NCI-H1105 (cell line): Measurements from ENCODE around the gene UBE2K.
"Not testable (repeated sequence)": the region's sequence is repeated elsewhere in the genome, so short reads cannot be mapped to it uniquely, and the experiment has no call there.

Source experiments
- DNase-seq: peaks from one replicate; lab custom pipeline; 2025; lab: John Stamatoyannopoulos, UW

UBE2K gene

DNA sequence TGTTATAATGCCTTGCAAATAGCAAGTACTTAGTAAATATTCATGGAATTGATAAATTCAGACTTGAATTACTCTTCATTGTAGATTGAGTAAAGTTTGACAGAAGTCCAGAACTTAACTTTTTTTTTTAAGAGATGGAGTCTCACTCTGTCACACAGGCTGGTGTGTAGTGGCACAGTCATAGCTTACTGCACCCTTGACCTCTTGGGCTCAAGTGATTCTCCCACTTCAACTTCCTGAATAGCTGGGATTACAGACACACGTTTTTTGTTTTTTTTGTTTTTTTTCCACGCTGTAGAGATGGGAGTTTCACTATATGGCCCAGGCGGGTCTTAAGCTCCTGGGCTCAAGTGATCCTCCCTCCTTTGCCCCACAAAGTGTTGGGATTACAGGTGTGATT is 32.1 kb downstream of the UBE2K start:
- no peak for DNase-seq

DNA sequence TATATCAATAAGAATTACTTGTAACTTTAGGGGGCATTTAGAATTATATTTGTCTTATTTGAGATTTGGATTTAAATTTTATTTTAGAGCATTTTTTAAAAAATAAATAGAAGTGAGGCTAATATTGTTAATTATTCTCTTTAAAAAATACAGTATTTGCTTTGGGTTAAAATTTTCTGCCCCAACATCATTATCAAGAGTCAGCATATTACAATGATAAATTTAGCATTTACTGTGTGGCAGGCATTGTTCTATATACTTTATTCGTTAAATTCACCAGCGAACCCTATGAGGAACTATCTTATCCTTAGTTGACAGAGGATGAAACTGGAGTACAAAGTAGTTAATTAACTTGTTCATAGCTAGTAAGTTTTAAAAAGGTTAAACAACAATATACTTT is 34.0 kb downstream of the UBE2K start:
- DNase-seq: no peak

DNA sequence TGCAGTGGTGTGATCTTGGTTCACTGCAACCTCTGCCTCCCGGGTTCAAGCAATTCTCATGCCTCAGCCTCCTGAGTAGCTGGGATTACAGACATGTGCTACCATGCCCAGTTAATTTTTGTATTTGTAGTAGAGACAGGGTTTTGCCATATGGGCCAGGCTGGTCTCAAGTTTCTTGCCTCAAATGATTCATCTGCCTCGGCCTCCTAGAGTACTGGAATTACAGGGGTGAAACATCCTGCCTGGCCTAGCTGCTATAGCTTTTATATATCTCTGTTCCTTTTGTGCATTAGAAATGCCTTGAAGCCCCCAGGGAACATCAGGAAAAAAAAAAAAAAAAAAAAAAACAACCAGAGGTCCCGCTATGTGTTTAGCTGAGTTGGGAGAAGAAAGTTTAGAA is 34.8 kb downstream of the UBE2K start:
- DNase-seq: no peak

- DNase-seq: not testable (repeated sequence)
Measured at GRCh38 chr4:39739591-39739990, 41.7 kb downstream of the UBE2K start.

GRCh38 chr4:39741401-39741800 is 43.5 kb downstream of the UBE2K start:
- no peak for DNase-seq

- DNase-seq: no peak
Measured at GRCh38 chr4:39745920-39746319, 48.0 kb downstream of the UBE2K start.

DNA sequence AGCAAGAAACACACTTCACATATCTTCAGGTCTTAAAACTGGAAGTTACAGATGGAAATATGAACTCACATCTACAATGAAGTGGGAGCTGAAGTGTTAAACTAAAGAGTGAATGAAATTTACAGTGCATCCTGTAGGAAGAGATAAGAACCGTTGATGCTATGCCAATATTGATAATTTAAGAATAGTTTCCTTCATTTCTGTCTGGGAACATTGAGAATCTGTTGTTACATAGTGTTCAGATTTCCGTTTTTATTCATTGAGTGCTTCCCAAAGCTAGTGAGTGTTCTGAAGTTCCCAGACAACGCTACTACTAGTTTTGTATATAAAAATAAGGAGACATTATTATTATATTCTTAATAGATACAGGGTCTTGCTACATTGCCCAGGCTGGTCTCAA is 52.3 kb downstream of the UBE2K start:
- DNase-seq: no peak

DNA sequence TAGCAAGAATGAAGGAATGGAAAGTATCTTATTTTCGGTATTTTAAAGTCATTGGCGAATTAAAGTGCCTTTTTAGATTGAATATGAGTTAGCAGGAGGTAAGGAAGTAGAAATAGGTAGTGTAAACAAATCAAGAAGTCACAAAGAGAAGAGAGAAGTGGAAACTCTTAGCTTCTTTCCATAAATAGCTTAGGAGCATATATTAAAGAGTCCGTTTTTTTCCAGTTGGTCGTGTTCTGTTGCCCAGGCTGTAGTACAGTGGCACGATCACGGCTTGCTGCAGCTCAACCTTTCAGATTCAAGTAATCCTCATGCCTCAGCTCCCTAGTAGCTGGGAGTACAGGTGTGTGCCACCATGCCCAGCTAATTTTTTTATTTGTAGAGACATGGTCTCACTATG is 56.4 kb downstream of the UBE2K start:
- DNase-seq: no peak

DNA sequence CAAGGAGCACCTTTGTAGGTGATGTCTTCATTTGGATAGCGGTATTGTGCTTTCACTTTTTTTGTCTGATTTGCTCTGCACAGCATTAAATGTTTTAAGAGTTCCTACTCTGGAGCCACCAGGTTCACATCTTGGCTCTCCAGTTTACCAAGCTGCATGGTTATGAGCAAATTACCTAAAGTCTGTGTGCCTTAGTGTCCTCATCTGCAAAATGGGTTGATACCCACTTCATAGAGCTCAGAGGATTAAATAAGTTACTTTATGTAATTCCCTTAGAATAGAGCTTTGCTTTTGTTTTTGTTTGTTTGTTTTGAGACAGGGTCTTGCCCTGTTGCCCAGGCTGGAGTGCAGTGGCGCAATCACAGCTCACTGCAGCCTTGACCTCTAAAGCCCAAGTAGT is 58.2 kb downstream of the UBE2K start:
- DNase-seq: no peak

DNA sequence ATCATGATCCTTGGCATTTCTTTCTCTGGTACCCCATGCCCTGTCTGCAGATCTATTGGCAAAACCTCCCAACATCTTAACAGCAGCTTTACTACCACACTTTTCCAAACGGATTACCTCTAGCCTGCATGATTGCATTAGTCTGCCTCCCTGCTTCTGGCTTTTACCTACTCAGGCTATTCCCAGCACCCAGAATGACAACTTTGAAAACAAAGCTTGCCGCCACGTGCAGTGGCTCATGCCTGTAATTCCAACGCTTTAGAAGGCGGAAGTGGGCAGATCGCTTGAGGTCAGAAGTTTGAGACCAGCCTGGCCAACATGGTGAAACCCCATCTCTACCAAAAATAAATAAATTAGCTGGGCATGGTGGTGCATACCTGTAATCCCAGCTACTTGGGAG is 60.2 kb downstream of the UBE2K start:
- no peak for DNase-seq

GRCh38 chr4:39759569-39759968 is 61.6 kb downstream of the UBE2K start:
- no peak for DNase-seq

DNA sequence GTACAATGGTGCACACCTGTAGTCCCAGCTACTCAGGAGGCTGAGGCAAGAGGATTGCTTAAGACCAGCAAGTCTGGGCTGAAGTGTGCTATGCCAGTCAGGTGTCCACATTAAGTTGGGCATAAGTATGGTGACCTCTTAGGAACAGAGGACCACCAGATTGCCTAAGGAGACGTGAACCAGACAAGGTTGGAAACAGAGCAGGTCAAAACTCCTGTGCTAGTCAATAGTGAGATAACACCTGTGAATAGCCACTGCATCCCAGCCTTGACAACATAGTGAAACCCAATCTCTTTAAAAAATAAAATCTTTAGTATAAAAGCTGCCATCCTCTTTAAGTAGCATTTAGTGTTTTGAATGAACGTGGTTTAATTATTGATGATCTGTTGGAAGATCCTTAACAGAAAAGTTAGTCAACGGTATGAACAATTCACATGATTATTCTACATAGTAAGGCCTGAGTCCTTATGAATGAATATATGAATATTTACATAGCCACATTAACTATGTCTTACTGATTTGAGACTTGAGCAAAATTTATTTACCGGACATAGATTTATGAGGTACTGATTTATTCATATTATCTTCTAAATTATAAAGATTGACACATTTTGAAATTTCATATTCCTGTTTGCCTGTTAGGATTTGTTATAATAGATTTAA is 63.2 kb downstream of the UBE2K start:
- DNase-seq: no peak

DNA sequence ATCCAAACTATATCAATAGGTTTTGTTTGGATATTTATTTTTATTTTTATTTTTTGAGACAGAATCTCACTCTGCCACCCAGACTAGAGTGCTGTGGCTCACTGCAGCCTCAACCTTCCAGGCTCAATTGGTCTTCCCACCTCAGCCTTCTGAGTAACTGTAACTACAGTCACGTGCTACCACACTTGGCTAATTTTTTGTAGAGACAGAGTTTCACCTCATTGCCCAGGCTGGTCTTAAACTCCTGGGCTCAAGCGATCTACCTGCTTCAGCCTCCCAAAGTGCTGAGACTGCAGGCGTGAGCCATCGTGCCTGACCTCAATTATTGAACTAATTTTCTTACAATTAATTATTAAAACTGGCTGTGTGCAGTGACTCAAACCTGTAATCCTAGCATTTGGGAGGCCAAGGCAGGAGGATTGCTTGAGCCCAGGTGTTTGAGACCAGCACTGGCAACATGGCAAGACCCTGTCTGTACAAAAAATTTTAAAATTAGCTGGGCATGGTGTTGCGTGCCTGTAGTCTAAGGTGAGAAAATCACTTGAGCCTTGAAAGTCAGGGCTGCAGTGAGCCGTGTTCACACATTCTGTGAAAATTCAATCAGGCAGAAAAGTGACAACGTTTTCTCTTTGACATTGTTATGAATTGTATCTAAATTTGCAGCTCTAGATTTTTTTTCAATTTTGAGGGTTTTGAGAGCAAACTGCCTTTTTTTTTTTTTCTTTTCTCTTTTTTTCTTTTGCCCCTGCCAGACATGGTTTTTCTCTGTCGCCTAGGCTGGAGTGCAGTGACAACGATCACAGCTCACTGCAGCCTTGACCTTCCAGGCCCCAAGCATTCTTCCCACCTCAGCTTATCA is 66.0 kb downstream of the UBE2K start:
- no peak for DNase-seq

DNA sequence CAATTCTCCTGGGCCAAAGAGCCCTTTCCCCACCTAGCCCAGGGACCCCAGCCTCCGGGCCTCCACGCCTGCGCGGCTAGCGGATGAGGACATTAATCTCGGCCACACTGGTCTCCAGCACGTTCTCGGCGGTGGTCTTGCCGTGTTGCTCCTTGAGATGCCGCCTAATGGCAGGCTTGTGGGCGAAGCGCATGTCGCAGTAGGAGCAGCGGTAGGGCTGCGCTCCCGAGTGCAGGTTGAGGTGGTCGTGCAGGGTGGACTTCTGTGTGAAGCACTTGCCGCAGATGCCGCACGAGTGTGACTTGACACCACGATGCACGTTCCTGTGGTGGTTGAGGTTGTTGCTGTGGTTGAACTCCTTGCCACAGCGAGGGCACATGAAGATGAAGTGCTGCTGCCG is 72.1 kb downstream of the UBE2K start:
- DNase-seq: no peak

- no peak for DNase-seq
Measured at GRCh38 chr4:39770471-39770870, 72.5 kb downstream of the UBE2K start.

GRCh38 chr4:39770969-39771724 is 73.2 kb downstream of the UBE2K start:
- DNase-seq: no peak

DNA sequence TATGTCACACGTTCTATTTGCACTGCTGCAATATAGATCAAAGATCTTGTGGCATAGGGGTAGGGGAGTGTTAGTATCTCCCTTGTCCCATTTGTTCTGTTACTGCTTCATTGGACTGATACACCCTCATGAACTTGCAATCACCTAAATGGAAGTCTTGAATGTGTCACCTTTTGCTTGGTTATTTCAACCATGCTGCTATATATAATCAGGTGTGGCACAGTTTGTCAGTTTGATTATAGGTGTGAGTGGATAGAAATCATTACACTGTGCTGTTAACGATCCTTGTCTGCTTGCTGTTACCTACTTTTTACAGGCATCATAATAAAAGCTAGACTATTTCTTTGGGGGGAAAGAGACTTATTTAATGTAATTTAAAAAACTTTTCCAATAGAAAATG is 84.1 kb downstream of the UBE2K start:
- DNase-seq: not testable (repeated sequence)

DNA sequence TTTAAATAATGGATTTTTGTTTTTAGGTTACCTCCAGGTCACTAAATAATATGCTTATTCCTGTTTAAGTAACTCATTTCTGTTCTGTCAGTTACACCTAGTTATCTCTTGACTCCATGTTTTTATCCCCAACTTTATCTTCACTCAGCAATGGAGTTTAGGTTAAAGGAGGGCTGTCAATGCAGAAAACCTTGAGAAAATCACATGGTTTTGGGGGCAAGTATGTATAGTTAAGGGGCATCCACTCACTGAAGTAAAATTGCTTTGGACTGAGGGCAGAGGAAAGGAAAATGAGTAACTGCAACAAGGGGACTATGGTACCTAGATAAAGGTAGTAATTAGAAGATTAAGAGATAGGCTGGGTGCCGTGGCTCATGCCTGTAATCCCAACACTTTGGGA is 87.1 kb downstream of the UBE2K start:
- DNase-seq: no peak

- DNase-seq: no peak
Measured at GRCh38 chr4:39786838-39787237, 88.9 kb downstream of the UBE2K start.

DNA sequence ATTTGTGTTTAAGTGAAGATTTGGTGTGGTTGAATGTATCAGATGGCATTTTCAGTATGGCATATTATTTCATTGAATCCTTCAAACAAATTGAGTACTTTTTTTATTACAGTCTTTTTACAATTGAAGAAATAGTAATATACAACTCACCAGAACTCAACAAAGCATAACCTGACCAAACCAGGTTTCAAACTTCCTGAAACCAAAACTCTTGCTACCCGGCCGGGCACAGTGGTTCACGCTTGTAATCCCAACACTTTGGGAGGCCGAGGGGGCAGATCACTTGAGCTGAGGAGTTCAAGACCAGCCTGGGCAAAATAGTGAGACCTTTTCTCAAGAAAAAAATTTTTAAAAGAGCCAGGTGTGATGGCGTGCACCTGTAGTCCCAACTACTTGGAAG is 94.2 kb downstream of the UBE2K start:
- no peak for DNase-seq

DNA sequence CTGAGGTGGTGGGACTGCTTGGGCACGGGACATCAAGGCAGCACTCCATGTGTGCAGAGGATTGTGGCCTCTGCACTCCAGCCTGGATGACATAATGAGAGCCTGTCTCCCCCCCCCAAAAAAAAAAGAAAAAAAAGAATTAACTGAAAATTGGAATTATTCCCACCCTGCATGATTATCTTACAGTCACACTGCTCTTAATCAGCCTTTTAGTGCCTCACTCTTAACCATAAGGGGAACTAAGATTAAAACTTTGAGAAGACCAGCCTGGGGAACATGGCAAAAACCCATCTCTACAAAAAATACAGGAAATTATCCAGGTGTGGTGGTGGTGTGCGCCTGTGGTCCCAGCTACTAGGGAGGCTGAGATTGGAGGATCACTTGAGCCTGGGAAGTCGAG is 94.6 kb downstream of the UBE2K start:
- DNase-seq: no peak

DNA sequence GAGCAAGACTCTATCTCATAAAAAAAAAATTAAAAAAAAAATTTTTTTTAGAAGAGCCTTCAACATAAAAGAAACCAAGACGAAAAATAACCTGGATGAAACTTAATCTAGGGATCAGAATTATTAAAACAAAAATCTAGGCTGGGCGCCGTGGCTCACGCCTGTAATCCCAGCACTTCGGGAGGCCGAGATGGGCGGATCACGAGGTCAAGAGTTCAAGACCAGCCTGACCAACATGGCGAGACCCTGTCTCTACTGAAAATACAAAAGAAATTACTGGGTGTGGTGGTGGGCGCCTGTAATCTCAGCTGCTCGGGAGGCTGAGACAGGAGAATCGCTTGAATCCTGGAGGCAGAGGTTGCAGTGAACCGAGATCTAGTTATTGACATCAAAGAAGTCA is 95.0 kb downstream of the UBE2K start:
- DNase-seq: not testable (repeated sequence)

GRCh38 chr4:39802005-39802404 is 104.1 kb downstream of the UBE2K start:
- no peak for DNase-seq
